Thyroid gland (tissue), 4 donors: ENCODE results near the gene TRMT2A. TPM values are rescaled to one million over a fixed set of nuclear protein-coding genes. Genes with fewer than 3 reads are reported as not detected.

ENCODE experiments used
- DNase-seq, 2 donors: peaks; one replicate each; pipeline ENCODE4 v3.0.0-alpha.2; 2019
- H3K27ac ChIP-seq, 3 donors: fragments of 200-600 bp; sonication (generic); 1 replicate in 2 of 3; 2 replicates in 1 of 3; pipeline ENCODE4 v1.5.1; 2016 to 2019; ENCODE audit warnings: mild to moderate bottlenecking in 1 of 3, moderate library complexity in 1 of 3
- H3K27me3 ChIP-seq: fragments of 200-600 bp; sonication (generic); one replicate; pipeline ENCODE4 v1.5.1; 2019
- H3K36me3 ChIP-seq, 2 donors: fragments of 200-600 bp; sonication (generic); one replicate each; pipeline ENCODE4 v1.5.1; 2016 to 2019
- H3K4me1 ChIP-seq, 2 donors: fragments of 200-600 bp; sonication (generic); one replicate each; pipeline ENCODE4 v1.5.1; 2017 to 2019
- H3K4me3 ChIP-seq, 3 donors: fragments of 200-600 bp; sonication (generic); replicated peaks in 1 of 3; 1 replicate in 2 of 3; 2 replicates in 1 of 3; pipeline ENCODE4 v1.5.1; 2016; ENCODE audit warnings: mild to moderate bottlenecking in 1 of 3
- H3K9me3 ChIP-seq: fragments of 200-600 bp; sonication (generic); one replicate; pipeline ENCODE4 v1.5.1; 2017
- CTCF ChIP-seq, 6 experiments: fragments of 200-600 bp in 3 of 6; fragments of 450-650 bp in 3 of 6; sonication (generic) in 3 of 6; IDR thresholded peaks; one replicate each; pipeline ENCODE4 v1.5.1; 2016 to 2019; ENCODE audit warnings: antibody characterized with exemption in 6 of 6, mild to moderate bottlenecking in 2 of 6, inconsistent platforms in 1 of 6, moderate library complexity in 1 of 6
- POLR2A ChIP-seq, 2 donors: fragments of 450-650 bp; IDR thresholded peaks; one replicate each; pipeline ENCODE4 v1.6.1; 2017; ENCODE audit warnings: antibody characterized with exemption in 2 of 2, mild to moderate bottlenecking in 2 of 2, moderate library complexity in 1 of 2
- WGBS, 2 donors: methylation state at CpG; one replicate each; pipeline ENCODE4 v1.1.5; 2017; 5-methylcytosine and 5-hydroxymethylcytosine counted together
- intact Hi-C: fragments of 100-400 bp; cut with DNase I; formaldehyde crosslinking; loops from one replicate; pipeline ENCODE4 v1.15.1; 2023
- total RNA-seq, 4 donors: library from RNA; depleted of rRNA; stranded (reverse); fragments of >200 nt; gene quantifications; one replicate each; pipeline ENCODE4 v1.2.3, GENCODE V29; 2016

TRMT2A gene
- total RNA-seq, 4 donors from 2014 or later: 36.9 to 65.5 (median 53.3) TPM

- no peaks in the 10 kb centered on the region for H3K9me3 ChIP-seq
- 90 to 97% methylated on average over 17 to 19 of the region's 26 CpGs for WGBS, 2 donors
- H3K27ac ChIP-seq: no peak overlapping the region
- H3K27me3 ChIP-seq: no peaks in the 10 kb centered on the region
- TF ChIP-seq POLR2A (IDR thresholded peaks at IDR 0.05) (no peak), CTCF (IDR thresholded peaks at IDR 0.05) (no peak)
- H3K4me1 ChIP-seq: peaks cover 8 to 11% of the 10 kb centered on the region in 2 donors
- H3K4me3 ChIP-seq: no peak overlapping the region
- intact Hi-C loops: loop anchor here (10.0 kb wide), 1 partner anchor 88 kb away; the partner anchor contains the start of gene TANGO2
- DNase-seq: no peak
- H3K36me3 ChIP-seq: peaks cover 45 to 50% of the 10 kb centered on the region in 2 donors
These were observed 4.2 kb downstream of the TRMT2A start for GRCh38 chr22:20112623-20113511.

GRCh38 chr22:20111689-20112622 lies 5.1 kb downstream of the TRMT2A start:
- Histone ChIP-seq H3K27me3 (no peaks in the 10 kb centered on the region), H3K4me1 (peaks cover 6 to 11% of the 10 kb centered on the region in 2 donors), H3K27ac (no peak overlapping the region), H3K4me3 (no peak overlapping the region), H3K36me3 (peaks cover 54 to 59% of the 10 kb centered on the region in 2 donors), H3K9me3 (no peaks in the 10 kb centered on the region)
- DNase-seq: no peak
- intact Hi-C loops: loop anchor here (10.0 kb wide), 1 partner anchor 87 kb away; the partner anchor contains the start of gene TANGO2
- TF ChIP-seq POLR2A (IDR thresholded peaks at IDR 0.05): no peak
- TF ChIP-seq CTCF (IDR thresholded peaks at IDR 0.05): no peak
- 82 to 86% methylated on average over 3 to 5 of the region's 7 CpGs for WGBS, 2 donors

GRCh38 chr22:20111045-20111688 lies 5.9 kb downstream of the TRMT2A start:
- Histone ChIP-seq H3K9me3 (no peaks in the 10 kb centered on the region), H3K4me1 (peaks cover 0 to 7% of the 10 kb centered on the region in 2 donors), H3K27me3 (no peaks in the 10 kb centered on the region), H3K36me3 (peaks cover 62 to 67% of the 10 kb centered on the region in 2 donors), H3K27ac (no peak overlapping the region), H3K4me3 (no peak overlapping the region)
- DNase-seq: no peak
- WGBS, 2 donors: 71 to 72% methylated on average over 13 to 14 of the region's 14 CpGs
- TF ChIP-seq CTCF (IDR thresholded peaks at IDR 0.05) (peak in 1 of 6 experiments; percentile 26), POLR2A (IDR thresholded peaks at IDR 0.05) (no peak)
- intact Hi-C loops: loop anchor here (10.0 kb wide), 1 partner anchor 86 kb away; the partner anchor contains the start of gene TANGO2

GRCh38 chr22:20110359-20110985 lies 6.6 kb downstream of the TRMT2A start:
- no peak overlapping the region for H3K27ac ChIP-seq
- TF ChIP-seq CTCF (IDR thresholded peaks at IDR 0.05): no peak
- no peak for TF ChIP-seq POLR2A (IDR thresholded peaks at IDR 0.05)
- H3K27me3 ChIP-seq: no peaks in the 10 kb centered on the region
- H3K36me3 ChIP-seq: peaks cover 64 to 71% of the 10 kb centered on the region in 2 donors
- H3K4me1 ChIP-seq: peaks cover 2 to 5% of the 10 kb centered on the region in 2 donors
- H3K4me3 ChIP-seq: no peak overlapping the region
- intact Hi-C loops: loop anchor here (10.0 kb wide), 1 partner anchor 86 kb away; the partner anchor contains the start of gene TANGO2
- no peaks in the 10 kb centered on the region for H3K9me3 ChIP-seq
- 86 to 91% methylated on average over 9 of the region's 9 CpGs for WGBS, 2 donors
- DNase-seq: no peak
